H1 (cell line): ENCODE measurements around the gene LACTB. TPM values are rescaled to one million over a fixed set of nuclear protein-coding genes. Genes with fewer than 3 reads are reported as not detected.

Experiments
- CTCF ChIA-PET: fragments of 300-600 bp; sonication (Branson Sonifier 250); formaldehyde crosslinking; loops from one replicate; lab custom pipeline; 2021; ENCODE audit not compliant: partially characterized antibody; lab: Charles Lee
- POLR2A ChIA-PET: fragments of 300-600 bp; sonication (Branson Sonifier 250); formaldehyde crosslinking; loops from one replicate; lab custom pipeline; 2021; ENCODE audit warnings: inconsistent platforms; ENCODE audit not compliant: partially characterized antibody; lab: Charles Lee
- DNase-seq, 2 experiments: peaks; one replicate each; pipeline versions ENCODE4 v3.0.0 to v3.0.0-alpha.2; 2010 to 2022; ENCODE audit warnings: low spot score in 2 of 2, low read depth in 1 of 2, mixed read lengths in 1 of 2
- FAIRE-seq: peaks from 2 replicates; lab custom pipeline; 2011; peaks lifted over from hg19 to GRCh38; lab: Jason Lieb, UNC
- H2AFZ ChIP-seq: 2 replicates; pipeline ENCODE4 v1.8.1; 2012; ENCODE audit warnings: low read length, inconsistent platforms
- H2AK5ac ChIP-seq: 2 replicates; pipeline ENCODE4 v1.6.1; 2013; ENCODE audit warnings: low read depth, low read length
- H2BK120ac ChIP-seq: replicated peaks from 2 replicates; pipeline ENCODE3; 2013; ENCODE audit warnings: low read depth, low read length, inconsistent platforms
- H2BK12ac ChIP-seq: 2 replicates; pipeline ENCODE4 v1.6.1; 2013; ENCODE audit warnings: low read depth, low read length
- H2BK15ac ChIP-seq: 2 replicates; pipeline ENCODE4 v1.6.1; 2013; ENCODE audit warnings: low read length
- H2BK20ac ChIP-seq: 2 replicates; pipeline ENCODE4 v1.6.1; 2013; ENCODE audit warnings: low read length
- H2BK5ac ChIP-seq: 2 replicates; pipeline ENCODE4 v1.6.1; 2013; ENCODE audit warnings: low read depth, low read length
- H3K14ac ChIP-seq: 2 replicates; pipeline ENCODE4 v1.6.1; 2013; ENCODE audit warnings: inconsistent platforms; ENCODE audit not compliant: insufficient read length
- H3K18ac ChIP-seq: 2 replicates; pipeline ENCODE4 v1.6.1; 2013; ENCODE audit warnings: low read length; ENCODE audit errors: extremely low read depth
- H3K23ac ChIP-seq: 2 replicates; pipeline ENCODE4 v1.6.1; 2013; ENCODE audit warnings: inconsistent platforms; ENCODE audit not compliant: insufficient read length
- H3K23me2 ChIP-seq: 2 replicates; pipeline ENCODE4 v1.6.1; 2013; ENCODE audit warnings: low read depth, low read length
- H3K27ac ChIP-seq: 2 replicates; pipeline ENCODE4 v1.6.1; 2011; ENCODE audit warnings: low read depth, low read length, inconsistent platforms
- H3K27me3 ChIP-seq, 4 experiments: replicated peaks in 1 of 4; 1 replicate in 1 of 4; 2 replicates in 3 of 4; pipeline versions ENCODE4 v1.6.1 to v1.8.1; 2011 to 2013; ENCODE audit warnings: low read length in 3 of 4, mild to moderate bottlenecking in 3 of 4, inconsistent platforms in 2 of 4, mixed read lengths in 2 of 4, moderate library complexity in 1 of 4; ENCODE audit not compliant: control insufficient read depth in 3 of 4, insufficient read depth in 3 of 4; ENCODE audit errors: extremely low read depth in 1 of 4
- H3K36me3 ChIP-seq, 4 experiments: 2 replicates each; pipeline versions ENCODE4 v1.6.1 to v1.8.1; 2011 to 2013; ENCODE audit warnings: mild to moderate bottlenecking in 4 of 4, low read length in 3 of 4, moderate library complexity in 2 of 4, control low read depth in 1 of 4, inconsistent platforms in 1 of 4; ENCODE audit not compliant: insufficient read depth in 4 of 4, control insufficient read depth in 2 of 4
- H3K4ac ChIP-seq: replicated peaks from 2 replicates; pipeline ENCODE3; 2013; ENCODE audit warnings: low read length, low read depth, mixed read lengths, inconsistent platforms; ENCODE audit not compliant: insufficient read length
- H3K4me1 ChIP-seq, 4 experiments: replicated peaks in 1 of 4; 1 replicate in 1 of 4; 2 replicates in 3 of 4; pipeline versions ENCODE4 v1.6.1 to v1.8.1; 2011 to 2013; ENCODE audit warnings: low read length in 3 of 4, inconsistent platforms in 2 of 4, mixed read lengths in 1 of 4; ENCODE audit not compliant: insufficient read depth in 4 of 4, control insufficient read depth in 3 of 4
- H3K4me2 ChIP-seq, 2 experiments: 2 replicates each; pipeline versions ENCODE4 v1.6.1 to v1.8.1; 2011 to 2013; ENCODE audit warnings: low read depth in 2 of 2, low read length in 2 of 2, control low read depth in 1 of 2, inconsistent platforms in 1 of 2, mild to moderate bottlenecking in 1 of 2; ENCODE audit not compliant: insufficient read depth in 1 of 2
- H3K4me3 ChIP-seq, 4 experiments: fragments of 200-600, 300-600 bp in 1 of 4; sonication (generic), shearing (Covaris generic), sonication (Bioruptor Twin) in 1 of 4; 2 replicates each; pipeline versions ENCODE4 v1.5.1 to v1.8.1; 2011 to 2016; ENCODE audit warnings: low read length in 4 of 4, low read depth in 3 of 4, control low read depth in 2 of 4, inconsistent platforms in 2 of 4, mild to moderate bottlenecking in 2 of 4, mixed read lengths in 1 of 4, moderate library complexity in 1 of 4; ENCODE audit not compliant: insufficient read depth in 2 of 4; ENCODE audit errors: extremely low read depth in 1 of 4
- H3K56ac ChIP-seq: replicated peaks from 2 replicates; pipeline ENCODE3; 2013; ENCODE audit warnings: low read depth, mild to moderate bottlenecking, mixed read lengths, low read length, inconsistent platforms; ENCODE audit not compliant: insufficient read length
- H3K79me1 ChIP-seq: 2 replicates; pipeline ENCODE4 v1.6.1; 2013; ENCODE audit warnings: low read depth, low read length, control low read depth
- H3K79me2 ChIP-seq, 2 experiments: 2 replicates each; pipeline versions ENCODE4 v1.6.1 to v1.8.1; 2012 to 2013; ENCODE audit warnings: low read length in 2 of 2, mild to moderate bottlenecking in 2 of 2, inconsistent platforms in 1 of 2; ENCODE audit not compliant: insufficient read depth in 2 of 2, control insufficient read depth in 1 of 2
- H3K9ac ChIP-seq, 4 experiments: replicated peaks in 1 of 4; 1 replicate in 1 of 4; 2 replicates in 3 of 4; pipeline versions ENCODE4 v1.6.1 to v1.8.1; 2011 to 2013; ENCODE audit warnings: low read depth in 3 of 4, low read length in 3 of 4, control low read depth in 2 of 4, mild to moderate bottlenecking in 2 of 4, moderate library complexity in 2 of 4, inconsistent platforms in 1 of 4; ENCODE audit errors: extremely low read depth in 1 of 4
- H3K9me3 ChIP-seq, 2 experiments: 2 replicates each; pipeline versions ENCODE4 v1.6.1 to v1.8.1; 2012 to 2013; ENCODE audit warnings: mild to moderate bottlenecking in 2 of 2, moderate library complexity in 2 of 2, control low read depth in 1 of 2, inconsistent platforms in 1 of 2, low read depth in 1 of 2, low read length in 1 of 2, mixed read lengths in 1 of 2; ENCODE audit not compliant: insufficient read depth in 2 of 2
- H4K20me1 ChIP-seq, 2 experiments: replicated peaks in 1 of 2; 2 replicates each; pipeline versions ENCODE3 to v1.8.1; 2011 to 2013; ENCODE audit warnings: inconsistent platforms in 2 of 2, low read length in 2 of 2, mild to moderate bottlenecking in 1 of 2; ENCODE audit not compliant: insufficient read depth in 2 of 2, control insufficient read depth in 1 of 2
- H4K5ac ChIP-seq: 2 replicates; pipeline ENCODE4 v1.6.1; 2013; ENCODE audit warnings: low read length, low read depth, mixed read lengths, inconsistent platforms; ENCODE audit not compliant: insufficient read length
- H4K8ac ChIP-seq: 2 replicates; pipeline ENCODE4 v1.8.0; 2013; ENCODE audit warnings: mild to moderate bottlenecking, moderate library complexity, low read length, inconsistent platforms; ENCODE audit not compliant: insufficient read depth; ENCODE audit errors: extremely low read depth
- H4K91ac ChIP-seq: replicated peaks from 2 replicates; pipeline ENCODE3; 2013; ENCODE audit warnings: low read length, mixed read lengths, inconsistent platforms; ENCODE audit not compliant: insufficient read length
- CEBPB ChIP-seq: IDR thresholded peaks from 2 replicates; pipeline ENCODE4 v1.6.1; 2012; ENCODE audit warnings: low read depth, low read length
- CREB1 ChIP-seq: IDR thresholded peaks from 2 replicates; pipeline ENCODE4 v1.6.1; 2012; ENCODE audit warnings: inconsistent platforms
- EGR1 ChIP-seq: IDR thresholded peaks from 2 replicates; pipeline ENCODE4 v1.6.1; 2011; ENCODE audit warnings: low read depth, low read length, borderline replicate concordance
- EP300 ChIP-seq, 2 experiments: IDR thresholded peaks; 1 replicate in 1 of 2; 2 replicates in 1 of 2; pipeline ENCODE4 v1.6.1; 2011 to 2012; ENCODE audit warnings: low read depth in 2 of 2, low read length in 2 of 2, mild to moderate bottlenecking in 2 of 2, borderline replicate concordance in 1 of 2, inconsistent platforms in 1 of 2, moderate library complexity in 1 of 2
- KDM5A ChIP-seq: fragments of 200-600 bp; IDR thresholded peaks from 2 replicates; pipeline ENCODE4 v1.7.1; 2012; ENCODE audit warnings: mild to moderate bottlenecking, low read length, inconsistent platforms, mixed read lengths
- RFX5 ChIP-seq: IDR thresholded peaks from 2 replicates; pipeline ENCODE4 v1.6.1; 2011; ENCODE audit warnings: low read depth, low read length, improper control_type of control experiment, borderline replicate concordance
- SP1 ChIP-seq: IDR thresholded peaks from 2 replicates; pipeline ENCODE4 v1.6.1; 2011; ENCODE audit warnings: low read depth, low read length
- SP2 ChIP-seq: IDR thresholded peaks from 2 replicates; pipeline ENCODE4 v1.6.1; 2012; ENCODE audit warnings: mild to moderate bottlenecking, low read length, inconsistent platforms
- WGBS, 2 experiments: shearing (Covaris generic) in 1 of 2; methylation state at CpG; one replicate each; pipeline versions ENCODE4 v1.1.6 to v1.1.7; 2013 to 2015; ENCODE audit warnings: low lambda C conversion rate in 2 of 2, mixed read lengths in 2 of 2, inconsistent platforms in 1 of 2, low coverage in 1 of 2, missing lambda C conversion rate in 1 of 2; ENCODE audit not compliant: insufficient replicate concordance in 2 of 2, insufficient coverage in 1 of 2, insufficient read length in 1 of 2; ENCODE audit errors: extremely low coverage in 1 of 2, missing lambda C conversion rate in 1 of 2; 5-methylcytosine and 5-hydroxymethylcytosine counted together
- polyA plus RNA-seq, 7 experiments: library from polyadenylated mRNA; depleted of rRNA in 3 of 7; stranded (reverse) in 5 of 7; unstranded in 2 of 7; fragments of >200 nt in 5 of 7; fragments of 200-250 nt in 2 of 7; gene quantifications; 1 replicate in 5 of 7; 2 replicates in 1 of 7; 4 replicates in 1 of 7; pipeline versions ENCODE4 v1.2.1 to v1.2.3, GENCODE V29; 2011 to 2013; ENCODE audit warnings: missing spikeins in 2 of 7, mixed read lengths in 2 of 7
- total RNA-seq: library from RNA; stranded (reverse); fragmentation: NEBNext Ultra II Directional; extraction: Animal tissue kit (Norgen Biotek cat#: 25700); gene quantifications from 2 replicates; pipeline ENCODE4 v1.2.1, GENCODE V29; 2021

The LACTB gene
- total and polyA plus RNA-seq, 2 of the 8 experiments (the other 6 are each of a cell fraction or from before 2014, with no cell fraction given) = 5.8 to 14.9 TPM

GRCh38 chr15:63180746-63181145 is 59.1 kb downstream of the LACTB start:
- Histone ChIP-seq H3K14ac (no peak overlapping the region), H3K4ac (no peak overlapping the region), H2AK5ac (no peak overlapping the region), H2BK5ac (no peak overlapping the region), H3K4me2 (no peak overlapping the region), H2BK120ac (no peak overlapping the region), H4K8ac (no peak overlapping the region), H2BK15ac (no peak overlapping the region), H2BK12ac (no peak overlapping the region), H3K4me1 (no peaks in the 10 kb centered on the region), H4K91ac (no peak overlapping the region), H4K20me1 (no peaks in the 10 kb centered on the region), H3K23me2 (no peaks in the 10 kb centered on the region), H3K27ac (no peak overlapping the region), H3K23ac (no peak overlapping the region), H3K9ac (no peak overlapping the region), H3K27me3 (no peaks in the 10 kb centered on the region), H3K18ac (no peak overlapping the region), H3K56ac (no peak overlapping the region), H4K5ac (no peak overlapping the region), H3K36me3 (no peaks in the 10 kb centered on the region), H3K79me2 (no peaks in the 10 kb centered on the region), H3K9me3 (no peaks in the 10 kb centered on the region), H3K4me3 (no peak overlapping the region), H3K79me1 (no peaks in the 10 kb centered on the region), H2AFZ (no peak overlapping the region), H2BK20ac (no peak overlapping the region)
- FAIRE-seq (no peak), DNase-seq (no peak)
- TF ChIP-seq SP2 = no peak
- no peak for TF ChIP-seq CREB1
- TF ChIP-seq EP300 (IDR thresholded peaks at IDR 0.05; ENCODE audit: borderline replicate concordance in 1 of 2, low read depth in 2 of 2, low read length in 2 of 2) = no peak
- TF ChIP-seq EGR1 = no peak
- TF ChIP-seq KDM5A = no peak
- TF ChIP-seq SP1 = no peak
- no peak for TF ChIP-seq CEBPB
- no peak for TF ChIP-seq RFX5
- POLR2A ChIA-PET = no interaction called here
- CTCF ChIA-PET = interaction anchor here (1.0 kb wide), 1 partner anchor 15 kb away, joined by 3 read pairs; no protein-coding TSS in a partner anchor
- WGBS, 2 experiments = 87% methylated on average over 2 of the region's 2 CpGs; no CpG with 5 or more reads in 1 of the 2 experiments
